A673 (cell line): ENCODE results near the gene BNC2. TPM values are rescaled to one million over a fixed set of nuclear protein-coding genes. Genes with fewer than 3 reads are reported as not detected.
"Not testable (repeated sequence)": the region's sequence is repeated elsewhere in the genome, so short reads cannot be mapped to it uniquely, and the experiment has no call there.

ENCODE experiments used
- BruUV-seq: library from RNA; stranded (reverse); fragments of 400-500 nt; replicated peaks from 2 replicates; lab custom pipeline; 2021; lab: Mats Ljungman, UMichigan
- CTCF ChIA-PET: fragments of 300-600 bp; sonication (Branson Sonifier 250); formaldehyde crosslinking; loops from one replicate; lab custom pipeline; 2022; ENCODE audit warnings: antibody characterized with exemption; lab: Charles Lee
- POLR2A ChIA-PET: fragments of 300-600 bp; sonication (Branson Sonifier 250); formaldehyde crosslinking; loops from one replicate; lab custom pipeline; 2022; ENCODE audit warnings: antibody characterized with exemption; ENCODE audit not compliant: low non-redundant PET; lab: Charles Lee
- DNase-seq: peaks from one replicate; pipeline ENCODE4 v3.0.0-alpha.2; 2015; ENCODE audit warnings: low spot score
- H3K27ac ChIP-seq: fragments of 200-600 bp; sonication (generic); 2 replicates; pipeline ENCODE4 v1.5.1; 2016; ENCODE audit warnings: mixed run types, low read depth, mild to moderate bottlenecking, mixed read lengths, antibody characterized with exemption, low read length; ENCODE audit not compliant: poor library complexity, severe bottlenecking
- H3K27me3 ChIP-seq: fragments of 200-600 bp; sonication (generic); replicated peaks from 2 replicates; pipeline ENCODE4 v1.6.1; 2017; ENCODE audit warnings: mixed run types, low read depth, mild to moderate bottlenecking, mixed read lengths, antibody characterized with exemption, low read length; ENCODE audit not compliant: insufficient read depth, poor library complexity
- H3K36me3 ChIP-seq: fragments of 200-600 bp; sonication (generic); 2 replicates; pipeline ENCODE4 v1.6.1; 2016; ENCODE audit warnings: mixed run types, mild to moderate bottlenecking, mixed read lengths, antibody characterized with exemption, low read length; ENCODE audit not compliant: insufficient read depth, poor library complexity, severe bottlenecking
- H3K4me1 ChIP-seq: fragments of 200-600 bp; sonication (generic); 2 replicates; pipeline ENCODE4 v1.6.1; 2017; ENCODE audit warnings: mixed run types, mild to moderate bottlenecking, mixed read lengths, antibody characterized with exemption, low read length; ENCODE audit not compliant: insufficient read depth, poor library complexity, severe bottlenecking
- H3K4me3 ChIP-seq: fragments of 200-600 bp; sonication (generic); 2 replicates; pipeline ENCODE4 v1.5.1; 2016; ENCODE audit warnings: low read depth, mixed run types, mild to moderate bottlenecking, mixed read lengths, low read length; ENCODE audit not compliant: poor library complexity, severe bottlenecking
- H3K9me3 ChIP-seq: fragments of 200-600 bp; sonication (generic); 2 replicates; pipeline ENCODE4 v1.6.1; 2016; ENCODE audit warnings: mixed run types, low read depth, mild to moderate bottlenecking, mixed read lengths, antibody characterized with exemption, low read length; ENCODE audit not compliant: poor library complexity, severe bottlenecking
- EZH2 ChIP-seq: fragments of 200-600 bp; sonication (generic); IDR thresholded peaks from 2 replicates; pipeline ENCODE4 v1.6.1; 2017; ENCODE audit warnings: borderline replicate concordance, low read depth, mild to moderate bottlenecking, mixed read lengths, antibody characterized with exemption, low read length; ENCODE audit not compliant: poor library complexity, severe bottlenecking
- intact Hi-C: fragments of 100-400 bp; cut with micrococcal nuclease; formaldehyde crosslinking; loops from one replicate; pipeline ENCODE4 v1.10.0; 2022; ENCODE audit not compliant: unreplicated experiment
- total RNA-seq: library from RNA; stranded (reverse); gene quantifications from 2 replicates; pipeline ENCODE4 v1.2.3, GENCODE V29; 2021
- TF ChIP-seq, protein P1 (sequence below): fragments of 300-800, 200-600 bp; sonication (generic); conservative IDR thresholded peaks from 2 replicates; pipeline ENCODE4 v1.5.1; 2017; ENCODE audit warnings: low read depth, mild to moderate bottlenecking, antibody characterized with exemption, low read length, moderate library complexity, mixed read lengths

Gene BNC2
- total RNA-seq, 1 experiment from 2014 or later: 0.45 TPM

DNA sequence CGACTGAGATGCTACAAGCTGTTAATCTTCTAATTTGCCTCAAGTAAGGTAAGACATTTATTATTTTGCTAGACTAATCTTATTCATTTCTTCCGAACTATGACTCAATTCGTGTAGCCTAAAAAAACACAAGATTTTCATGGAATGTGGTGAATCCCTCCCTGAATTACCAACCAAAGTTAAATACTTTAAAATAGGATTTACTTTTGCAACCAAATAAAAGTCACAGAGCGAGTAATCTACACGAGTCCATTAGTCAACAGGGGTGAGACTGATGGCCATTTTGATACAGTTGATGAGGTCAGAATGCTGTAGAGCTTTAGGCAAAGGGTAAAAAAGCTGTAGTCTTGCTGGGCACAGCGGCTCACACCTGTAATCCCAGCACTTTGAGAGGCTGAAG is 13.1 kb upstream of the BNC2 start:
- no peaks in the 10 kb centered on the region for H3K4me1 ChIP-seq
- ChIA-PET CTCF (no interaction called here), POLR2A (no interaction called here)
- no peaks in the 10 kb centered on the region for H3K27me3 ChIP-seq
- no TSS peak for BruUV-seq
- H3K4me3 ChIP-seq: no peak overlapping the region
- H3K9me3 ChIP-seq: no peaks in the 10 kb centered on the region
- TF ChIP-seq EZH2: no peak
- TF ChIP-seq, protein P1, sequence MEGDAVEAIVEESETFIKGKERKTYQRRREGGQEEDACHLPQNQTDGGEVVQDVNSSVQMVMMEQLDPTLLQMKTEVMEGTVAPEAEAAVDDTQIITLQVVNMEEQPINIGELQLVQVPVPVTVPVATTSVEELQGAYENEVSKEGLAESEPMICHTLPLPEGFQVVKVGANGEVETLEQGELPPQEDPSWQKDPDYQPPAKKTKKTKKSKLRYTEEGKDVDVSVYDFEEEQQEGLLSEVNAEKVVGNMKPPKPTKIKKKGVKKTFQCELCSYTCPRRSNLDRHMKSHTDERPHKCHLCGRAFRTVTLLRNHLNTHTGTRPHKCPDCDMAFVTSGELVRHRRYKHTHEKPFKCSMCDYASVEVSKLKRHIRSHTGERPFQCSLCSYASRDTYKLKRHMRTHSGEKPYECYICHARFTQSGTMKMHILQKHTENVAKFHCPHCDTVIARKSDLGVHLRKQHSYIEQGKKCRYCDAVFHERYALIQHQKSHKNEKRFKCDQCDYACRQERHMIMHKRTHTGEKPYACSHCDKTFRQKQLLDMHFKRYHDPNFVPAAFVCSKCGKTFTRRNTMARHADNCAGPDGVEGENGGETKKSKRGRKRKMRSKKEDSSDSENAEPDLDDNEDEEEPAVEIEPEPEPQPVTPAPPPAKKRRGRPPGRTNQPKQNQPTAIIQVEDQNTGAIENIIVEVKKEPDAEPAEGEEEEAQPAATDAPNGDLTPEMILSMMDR: no peak
- no peak for DNase-seq
- intact Hi-C loops: no loop called here
- no peaks in the 10 kb centered on the region for H3K36me3 ChIP-seq
- H3K27ac ChIP-seq: no peak overlapping the region

DNA sequence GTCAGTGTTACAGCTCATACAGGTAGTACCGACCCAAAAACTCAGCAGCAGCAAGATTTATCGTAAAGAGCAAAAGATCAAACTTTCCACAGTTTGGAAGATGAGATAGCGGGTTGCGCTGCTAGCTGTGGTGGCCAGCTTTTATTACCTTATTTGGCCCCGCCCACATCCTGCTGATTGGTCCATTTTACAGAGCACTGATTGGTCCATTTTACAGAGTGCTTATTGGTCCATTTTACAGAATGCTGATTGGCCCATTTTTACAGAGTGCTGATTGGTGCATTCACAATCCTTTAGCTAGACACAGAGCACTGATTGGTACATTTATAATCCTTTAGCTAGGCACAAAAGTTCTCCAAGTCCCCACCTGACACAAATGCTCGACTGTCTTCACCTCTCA is 12.0 kb upstream of the BNC2 start:
- CTCF ChIA-PET, H3K4me3 ChIP-seq, BruUV-seq, H3K9me3 ChIP-seq, intact Hi-C loops, H3K27me3 ChIP-seq, H3K4me1 ChIP-seq, DNase-seq, H3K36me3 ChIP-seq, POLR2A ChIA-PET, H3K27ac ChIP-seq: not testable (repeated sequence)

DNA sequence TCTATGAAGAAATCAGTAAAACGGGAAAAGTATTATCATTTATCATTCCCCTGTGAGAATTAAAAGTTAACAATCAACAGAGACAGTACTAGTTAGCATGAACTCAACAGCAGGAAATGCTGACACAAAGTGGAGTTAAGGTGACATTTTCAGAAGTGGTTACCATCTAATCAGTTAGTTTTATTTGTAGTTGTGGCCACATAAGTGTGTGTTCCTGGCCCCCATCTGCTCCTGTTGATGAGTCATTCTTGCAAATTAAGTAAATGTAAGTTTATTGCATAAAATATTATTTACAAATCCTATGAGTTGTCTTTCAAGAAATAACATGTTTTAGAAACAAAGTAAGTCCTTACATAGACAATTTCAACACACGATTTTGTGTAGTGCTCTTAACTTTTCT is 8.9 kb upstream of the BNC2 start:
- Histone ChIP-seq H3K4me3 (no peak overlapping the region), H3K36me3 (no peaks in the 10 kb centered on the region), H3K9me3 (no peaks in the 10 kb centered on the region), H3K4me1 (no peaks in the 10 kb centered on the region), H3K27me3 (no peaks in the 10 kb centered on the region), H3K27ac (no peak overlapping the region)
- TF ChIP-seq, protein P1: no peak
- TF ChIP-seq EZH2: no peak
- intact Hi-C loops: no loop called here
- ChIA-PET POLR2A (no interaction called here), CTCF (no interaction called here)
- DNase-seq: no peak
- BruUV-seq: no TSS peak

DNA sequence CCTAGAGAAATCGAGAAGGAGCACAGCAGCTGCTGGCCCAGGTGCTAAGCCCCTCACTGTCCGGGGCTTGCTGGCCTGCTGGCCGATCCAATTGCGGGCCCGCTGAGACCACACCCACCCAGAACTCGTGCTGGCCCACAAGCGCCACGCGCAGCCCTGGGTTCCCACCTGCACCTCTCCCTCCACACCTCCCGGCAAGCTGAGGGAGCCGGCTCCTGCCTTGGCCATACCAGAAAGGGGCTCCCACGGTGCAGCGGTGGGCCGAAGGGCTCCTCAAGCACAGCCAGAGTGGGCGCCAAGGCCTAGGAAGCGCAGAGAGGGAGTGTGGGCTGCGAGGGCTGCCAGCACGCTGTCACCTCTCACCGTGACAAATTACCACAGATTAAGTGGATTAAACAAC is 6.8 kb upstream of the BNC2 start:
- CTCF ChIA-PET: no interaction called here
- Histone ChIP-seq H3K4me3 (no peak overlapping the region), H3K36me3 (no peaks in the 10 kb centered on the region), H3K27ac (no peak overlapping the region), H3K27me3 (peaks cover under 1% of the 10 kb centered on the region), H3K4me1 (no peaks in the 10 kb centered on the region), H3K9me3 (no peaks in the 10 kb centered on the region)
- TF ChIP-seq, protein P1: no peak
- no peak for TF ChIP-seq EZH2
- intact Hi-C loops: no loop called here
- no peak for DNase-seq
- POLR2A ChIA-PET: no interaction called here
- no TSS peak for BruUV-seq
